HepG2 (cell line): ENCODE measurements around the gene ALK. TPM values are rescaled to one million over a fixed set of nuclear protein-coding genes. Genes with fewer than 3 reads are reported as not detected.

Experiments
- ATAC-seq: fragments of 200-7000 bp; cut with Tn5 transposase; 3 replicates; pipeline ENCODE4 v1.9.1; 2020; ENCODE audit warnings: mild to moderate bottlenecking, moderate library complexity
- BruUV-seq: library from RNA; stranded (reverse); fragments of 400-500 nt; replicated peaks from 2 replicates; lab custom pipeline; 2021; lab: Mats Ljungman, UMichigan
- CTCF ChIA-PET: fragments of 300-600 bp; formaldehyde crosslinking; extraction: SDS; loops from one replicate; lab custom pipeline; 2021; ENCODE audit warnings: low total read pairs, inconsistent platforms, low intra/inter-chr PET ratio; lab: Yijun Ruan, JAX
- POLR2A ChIA-PET: fragments of 350-600 bp; sonication (Branson Sonifier 250); formaldehyde crosslinking; loops from one replicate; lab custom pipeline; 2020; ENCODE audit warnings: antibody characterized with exemption, inconsistent platforms; lab: Yijun Ruan, JAX
- DNase-seq: peaks from one replicate; pipeline ENCODE4 v3.0.0-alpha.2; 2015; ENCODE audit warnings: low spot score
- FAIRE-seq: peaks from 3 replicates; lab custom pipeline; 2011; peaks lifted over from hg19 to GRCh38; lab: Jason Lieb, UNC
- H2AFZ ChIP-seq: one replicate; pipeline ENCODE4 v1.6.1; 2011; ENCODE audit warnings: low read length, inconsistent platforms
- H3K27ac ChIP-seq: fragments of 300-600 bp; 3 replicates; pipeline ENCODE4 v1.8.0; 2011; ENCODE audit warnings: mixed run types, mild to moderate bottlenecking, mixed read lengths, low read length, inconsistent platforms; ENCODE audit not compliant: insufficient read depth; ENCODE audit errors: extremely low read length
- H3K27me3 ChIP-seq, 2 experiments: fragments of 200-600 bp in 1 of 2; 2 replicates in 1 of 2; 3 replicates in 1 of 2; pipeline versions ENCODE4 v1.6.0 to v1.8.0; 2011; ENCODE audit warnings: low read length in 2 of 2, mild to moderate bottlenecking in 2 of 2, moderate library complexity in 2 of 2, inconsistent platforms in 1 of 2; ENCODE audit not compliant: insufficient read depth in 2 of 2, control insufficient read depth in 1 of 2
- H3K36me3 ChIP-seq, 2 experiments: fragments of 200-600 bp in 1 of 2; replicated peaks in 1 of 2; 2 replicates in 1 of 2; 3 replicates in 1 of 2; pipeline versions ENCODE4 v1.5.1 to v1.8.0; 2011; ENCODE audit warnings: low read length in 2 of 2, inconsistent platforms in 1 of 2; ENCODE audit not compliant: insufficient read depth in 2 of 2, control insufficient read depth in 1 of 2
- H3K4me1 ChIP-seq: 2 replicates; pipeline ENCODE4 v1.5.1; 2012; ENCODE audit warnings: low read length, inconsistent platforms; ENCODE audit not compliant: insufficient read depth
- H3K4me2 ChIP-seq: 2 replicates; pipeline ENCODE4 v1.6.0; 2011; ENCODE audit warnings: low read depth, low read length, inconsistent platforms
- H3K4me3 ChIP-seq, 3 experiments: fragments of 200-600 bp in 1 of 3; sonication (generic), shearing (Covaris generic) in 1 of 3; replicated peaks in 1 of 3; 2 replicates each; pipeline ENCODE4 v1.5.1; 2011 to 2016; ENCODE audit warnings: low read length in 3 of 3, inconsistent platforms in 2 of 3, low read depth in 2 of 3, mild to moderate bottlenecking in 2 of 3, control low read depth in 1 of 3, mixed read lengths in 1 of 3; ENCODE audit not compliant: insufficient read depth in 1 of 3
- H3K79me2 ChIP-seq: one replicate; pipeline ENCODE4 v1.6.1; 2011; ENCODE audit warnings: low read length, inconsistent platforms; ENCODE audit not compliant: insufficient read depth
- H3K9ac ChIP-seq: 2 replicates; pipeline ENCODE4 v1.6.0; 2011; ENCODE audit warnings: mild to moderate bottlenecking, low read depth, low read length, inconsistent platforms; ENCODE audit not compliant: insufficient read depth
- H3K9me3 ChIP-seq: 2 replicates; pipeline ENCODE4 v1.5.1; 2012; ENCODE audit warnings: mild to moderate bottlenecking, low read length
- H4K20me1 ChIP-seq: 2 replicates; pipeline ENCODE4 v1.6.0; 2011; ENCODE audit warnings: inconsistent platforms, mild to moderate bottlenecking, low read length, moderate library complexity; ENCODE audit not compliant: insufficient read depth
- JUN ChIP-seq: sonication (generic); formaldehyde crosslinking; IDR thresholded peaks from 2 replicates; pipeline ENCODE4 v1.4.0; 2020; ENCODE audit warnings: mild to moderate bottlenecking, missing genetic modification reagents
- NR2C2 ChIP-seq: sonication (generic); formaldehyde crosslinking; IDR thresholded peaks from 2 replicates; pipeline ENCODE4 v1.4.0; 2020; ENCODE audit warnings: missing genetic modification reagents, mild to moderate bottlenecking, moderate library complexity, borderline replicate concordance
- PAXIP1 ChIP-seq: sonication (generic); formaldehyde crosslinking; conservative IDR thresholded peaks from 2 replicates; pipeline ENCODE4 v1.4.0; 2020; ENCODE audit warnings: mild to moderate bottlenecking, missing genetic modification reagents, moderate library complexity
- SAP130 ChIP-seq: IDR thresholded peaks from 2 replicates; pipeline ENCODE4 v1.6.1; 2016; ENCODE audit warnings: low read depth
- SOX6 ChIP-seq, 2 experiments: fragments of 450-650 bp in 1 of 2; sonication (generic) in 1 of 2; formaldehyde crosslinking in 1 of 2; IDR thresholded peaks; 2 replicates each; pipeline versions ENCODE4 v1.4.0 to v1.6.1; 2017 to 2020; ENCODE audit warnings: antibody characterized with exemption in 1 of 2, mild to moderate bottlenecking in 1 of 2, missing genetic modification reagents in 1 of 2
- ZNF7 ChIP-seq: IDR thresholded peaks from 2 replicates; pipeline ENCODE4 v1.6.1; 2016; ENCODE audit warnings: missing biosample characterization, missing genetic modification reagents
- WGBS: methylation state at CpG from one replicate; pipeline ENCODE4 v1.1.6; 2017; ENCODE audit warnings: low lambda C conversion rate; 5-methylcytosine and 5-hydroxymethylcytosine counted together
- in situ Hi-C: cut with HindIII; loops from 2 replicates; pipeline ENCODE4 v1.10.0; 2017; ENCODE audit warnings: low pct_unique_long_range_greater_than_20kb; ENCODE audit not compliant: extremely low pct_ligation_motif_present
- intact Hi-C: fragments of 100-400 bp; cut with micrococcal nuclease; formaldehyde crosslinking; loops from one replicate; pipeline ENCODE4 v1.10.0; 2022; ENCODE audit not compliant: unreplicated experiment
- polyA plus RNA-seq, 8 experiments: library from polyadenylated mRNA; depleted of rRNA in 3 of 8; stranded (reverse) in 7 of 8; unstranded in 1 of 8; fragments of >200 nt; fragmentation: Illumina TruSeq in 4 of 8; extraction: Trizol in 4 of 8; gene quantifications; 2 replicates each; pipeline versions ENCODE4 v1.2.1 to v1.2.3, GENCODE V29; 2011 to 2016; ENCODE audit warnings: low read depth in 4 of 8, missing spikeins in 1 of 8, mixed read lengths in 1 of 8; ENCODE audit not compliant: insufficient read depth in 1 of 8
- total RNA-seq, 5 experiments: library from RNA; depleted of rRNA; stranded (reverse); fragments of >200 nt; fragmentation: Illumina TruSeq; extraction: Trizol; gene quantifications; 2 replicates each; pipeline ENCODE4 v1.2.3, GENCODE V29; 2016; ENCODE audit warnings: low read depth in 1 of 5

Gene ALK
- total and polyA plus RNA-seq, 2 of the 13 experiments (the other 11 are each of a cell fraction or from before 2014, with no cell fraction given), result not detected

- Histone ChIP-seq H3K9ac (no peak overlapping the region), H3K9me3 (no peaks in the 10 kb centered on the region), H3K36me3 (no peaks in the 10 kb centered on the region), H3K4me1 (no peaks in the 10 kb centered on the region), H4K20me1 (no peaks in the 10 kb centered on the region), H3K79me2 (no peaks in the 10 kb centered on the region), H3K4me2 (no peak overlapping the region), H3K27me3 (peaks cover 0 to 11% of the 10 kb centered on the region in 2 experiments; a peak in 4 of 5 replicates), H2AFZ (no peak overlapping the region), H3K27ac (no peak overlapping the region), H3K4me3 (no peak overlapping the region)
- WGBS, result 14% methylated on average over 8 of the region's 8 CpGs
- ChIA-PET CTCF (no interaction called here), POLR2A (no interaction called here)
- in situ Hi-C loops (no loop called here), intact Hi-C loops (no loop called here)
- TF ChIP-seq JUN (CRISPR knock-in tag) (no peak), SAP130 (CRISPR knock-in tag) (no peak), NR2C2 (CRISPR knock-in tag) (no peak), PAXIP1 (CRISPR knock-in tag) (no peak), SOX6 (IDR thresholded peaks at IDR 0.05) (no peak), SOX6 (CRISPR knock-in tag; IDR thresholded peaks at IDR 0.05) (no peak), ZNF7 (CRISPR knock-in tag) (no peak)
- FAIRE-seq (no peak), DNase-seq (no peak), ATAC-seq (no peak)
- BruUV-seq, result no TSS peak
Observed at GRCh38 chr2:29326926-29327325, 594.5 kb downstream of the ALK start.
